HG03039 (cell line): ENCODE measurements around the gene EPC1.
"Not testable (repeated sequence)": the region's sequence is repeated elsewhere in the genome, so short reads cannot be mapped to it uniquely, and the experiment has no call there.

ENCODE experiments used
- ATAC-seq: cut with Tn5 transposase; IDR thresholded peaks from one replicate; pipeline ENCODE4 v1.9.1; 2021; ENCODE audit warnings: mild to moderate bottlenecking, moderate library complexity; ENCODE audit not compliant: unreplicated experiment

Gene EPC1

GRCh38 chr10:32373031-32373430 lies 26.1 kb upstream of the EPC1 start:
- ATAC-seq, result no peak

GRCh38 chr10:32372000-32372875 lies 25.3 kb upstream of the EPC1 start:
- ATAC-seq, result no peak

- no peak for ATAC-seq
Observed at GRCh38 chr10:32371101-32371500, 24.1 kb upstream of the EPC1 start.

- no peak for ATAC-seq
Observed at GRCh38 chr10:32367793-32368453, 21.0 kb upstream of the EPC1 start.

- ATAC-seq, result no peak
Observed at GRCh38 chr10:32366588-32366987, 19.6 kb upstream of the EPC1 start.

- ATAC-seq, result no peak
Observed at GRCh38 chr10:32366111-32366510, 19.2 kb upstream of the EPC1 start.

- not testable (repeated sequence) for ATAC-seq
Observed at GRCh38 chr10:32365404-32365803, 18.4 kb upstream of the EPC1 start.

GRCh38 chr10:32362571-32362970 lies 15.6 kb upstream of the EPC1 start:
- ATAC-seq, result no peak

GRCh38 chr10:32360884-32361283 lies 13.9 kb upstream of the EPC1 start:
- no peak for ATAC-seq

GRCh38 chr10:32360241-32360640 lies 13.3 kb upstream of the EPC1 start:
- no peak for ATAC-seq

- no peak for ATAC-seq
Observed at GRCh38 chr10:32357056-32357735, 10.2 kb upstream of the EPC1 start.

GRCh38 chr10:32354690-32355089 lies 7.7 kb upstream of the EPC1 start:
- ATAC-seq, result not testable (repeated sequence)

- no peak for ATAC-seq
Observed at GRCh38 chr10:32350811-32351350, 3.9 kb upstream of the EPC1 start.

- ATAC-seq, result no peak
Observed at GRCh38 chr10:32349968-32350738, 3.2 kb upstream of the EPC1 start.

- no peak for ATAC-seq
Observed at GRCh38 chr10:32349199-32349585, 2.2 kb upstream of the EPC1 start.

- ATAC-seq, result no peak
Observed at GRCh38 chr10:32348297-32349198, 1.6 kb upstream of the EPC1 start.

- ATAC-seq, result peak; percentile 14
Observed at GRCh38 chr10:32347363-32348022, 535 bp upstream of the EPC1 start.

- peak; percentile 71 for ATAC-seq
Observed at GRCh38 chr10:32346134-32346550, 816 bp downstream of the EPC1 start.

GRCh38 chr10:32341596-32341995 lies 5.4 kb downstream of the EPC1 start:
- no peak for ATAC-seq
